ENCODE data around the gene ZNF408. TPM values are rescaled to one million over a fixed set of nuclear protein-coding genes. Genes with fewer than 3 reads are reported as not detected.
A peak's percentile ranks its signal among the peaks of the same experiment; 100 is the strongest.

Gene ZNF408
- total RNA-seq, 2 experiments from 2014 or later, result 13.8 to 15.2 TPM

DNA sequence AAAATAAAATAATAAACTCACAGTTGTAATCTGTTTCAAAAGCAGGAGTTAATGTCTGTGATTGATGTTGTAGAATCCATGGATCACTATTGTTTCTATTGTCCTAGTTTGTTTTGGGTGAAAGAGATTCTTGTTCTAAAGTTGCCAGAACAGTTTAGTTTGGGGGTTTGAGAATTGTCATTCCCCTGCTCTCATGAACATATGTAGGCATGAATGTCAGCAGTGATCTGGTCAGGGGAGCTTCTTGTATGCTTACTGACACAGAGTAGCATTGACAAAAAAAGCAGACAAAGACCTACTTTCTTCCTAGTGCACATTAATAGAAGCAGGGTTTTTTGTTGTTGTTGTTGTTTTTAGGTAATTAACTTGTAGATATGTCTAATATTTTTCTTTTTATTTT lies 39.0 kb upstream of the ZNF408 start:
- DNase-seq (ENCODE audit: low spot score), result no peak
- Histone ChIP-seq H3K4me1 (ENCODE audit: insufficient read depth, low read length, poor library complexity, severe bottlenecking) (no peaks in the 10 kb centered on the region), H3K9me2 (ENCODE audit: insufficient read depth, low read length) (no peaks in the 10 kb centered on the region), H3K36me3 (ENCODE audit: insufficient read depth, low read length) (peaks cover 57% of the 10 kb centered on the region), H4K20me1 (ENCODE audit: insufficient read depth, low read length) (no peaks in the 10 kb centered on the region), H2AFZ (ENCODE audit: low read length) (no peak overlapping the region), H3K4me3 (ENCODE audit: low read depth, low read length, poor library complexity, severe bottlenecking) (no peak overlapping the region), H3K79me2 (ENCODE audit: insufficient read depth, low read depth, low read length) (no peaks in the 10 kb centered on the region), H3K4me2 (ENCODE audit: low read length) (no peak overlapping the region), H3K27ac (ENCODE audit: low read depth, low read length, poor library complexity, severe bottlenecking) (no peak overlapping the region), H3K9me3 (ENCODE audit: low read length) (no peaks in the 10 kb centered on the region)
- BruUV-seq (replicated peaks), result no TSS peak
- CTCF ChIA-PET (ENCODE audit: unreplicated experiment), result no interaction called here
- POLR2A ChIA-PET, result interaction anchor here (0.7 to 1.0 kb wide), 4 partner anchors 8 to 122 kb away, joined by 3 to 4 read pairs (median 3); partner anchors contain the start of gene ATG13
- intact Hi-C loops (cut with micrococcal nuclease; ENCODE audit: unreplicated experiment), result no loop called here
- no peak for TF ChIP-seq CTCF (conservative IDR thresholded peaks at IDR 0.05; ENCODE audit: low read length)
- TF ChIP-seq EZH2phosphoT487 (IDR thresholded peaks at IDR 0.05; ENCODE audit: borderline replicate concordance, low read depth, low read length), result no peak

GRCh38 chr11:46662366-46662765 lies 38.5 kb upstream of the ZNF408 start:
- BruUV-seq (replicated peaks), result TSS peak; percentile 37
- no peak overlapping the region for H3K27ac ChIP-seq (ENCODE audit: low read depth, low read length, poor library complexity, severe bottlenecking)
- H3K79me2 ChIP-seq (ENCODE audit: insufficient read depth, low read depth, low read length), result no peaks in the 10 kb centered on the region
- H3K4me2 ChIP-seq (ENCODE audit: low read length), result no peak overlapping the region
- no peaks in the 10 kb centered on the region for H3K9me2 ChIP-seq (ENCODE audit: insufficient read depth, low read length)
- ChIA-PET POLR2A (interaction anchor here (1.0 kb wide), 2 partner anchors 9 to 31 kb away, joined by 3 read pairs; no protein-coding TSS in a partner anchor), CTCF (ENCODE audit: unreplicated experiment) (no interaction called here)
- H3K4me3 ChIP-seq (ENCODE audit: low read depth, low read length, poor library complexity, severe bottlenecking), result no peak overlapping the region
- H3K9me3 ChIP-seq (ENCODE audit: low read length), result no peaks in the 10 kb centered on the region
- DNase-seq (ENCODE audit: low spot score), result no peak
- TF ChIP-seq EZH2phosphoT487 (IDR thresholded peaks at IDR 0.05; ENCODE audit: borderline replicate concordance, low read depth, low read length) (no peak), CTCF (conservative IDR thresholded peaks at IDR 0.05; ENCODE audit: low read length) (no peak)
- H2AFZ ChIP-seq (ENCODE audit: low read length), result no peak overlapping the region
- H4K20me1 ChIP-seq (ENCODE audit: insufficient read depth, low read length), result no peaks in the 10 kb centered on the region
- no peaks in the 10 kb centered on the region for H3K4me1 ChIP-seq (ENCODE audit: insufficient read depth, low read length, poor library complexity, severe bottlenecking)
- intact Hi-C loops (cut with micrococcal nuclease; ENCODE audit: unreplicated experiment), result no loop called here
- peaks cover 57% of the 10 kb centered on the region for H3K36me3 ChIP-seq (ENCODE audit: insufficient read depth, low read length)

DNA sequence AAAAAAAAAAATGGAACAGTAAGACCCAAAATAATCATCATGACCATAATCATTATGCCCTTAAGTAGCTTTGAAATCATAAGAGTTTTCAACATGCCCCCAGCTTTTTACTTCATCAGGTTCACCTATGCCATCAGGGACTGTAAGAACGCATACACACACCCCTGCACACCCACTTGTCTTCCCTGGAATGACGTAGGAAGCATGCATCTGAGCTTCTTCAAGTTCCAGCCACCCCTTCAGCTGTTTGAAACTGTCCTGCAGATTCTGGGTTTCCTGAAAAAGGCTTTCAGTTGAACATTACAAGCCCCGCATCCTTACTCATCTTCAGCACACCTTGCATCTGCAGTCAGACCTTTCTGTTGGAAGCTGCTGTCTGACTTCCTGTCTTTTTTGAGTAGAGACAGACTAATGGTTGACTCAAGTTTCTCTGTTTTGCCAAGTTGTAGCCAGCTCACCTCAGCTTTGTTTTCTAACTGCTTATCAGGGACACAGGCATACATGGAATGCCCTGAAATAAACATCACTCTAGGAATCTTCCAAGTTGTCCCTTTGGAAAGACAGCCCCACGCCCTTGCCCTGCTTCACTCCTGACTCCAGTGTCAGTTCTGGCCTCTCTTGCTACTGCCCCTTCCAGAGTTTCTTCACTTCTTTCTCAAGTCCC lies 37.4 kb upstream of the ZNF408 start:
- ChIA-PET CTCF (ENCODE audit: unreplicated experiment) (no interaction called here), POLR2A (interaction anchor here (0.7 to 1.0 kb wide), 2 partner anchors 22 to 45 kb away, joined by 3 to 4 read pairs; no protein-coding TSS in a partner anchor)
- Histone ChIP-seq H3K9me3 (ENCODE audit: low read length) (no peaks in the 10 kb centered on the region), H3K27ac (ENCODE audit: low read depth, low read length, poor library complexity, severe bottlenecking) (no peak overlapping the region), H3K79me2 (ENCODE audit: insufficient read depth, low read depth, low read length) (no peaks in the 10 kb centered on the region), H3K9me2 (ENCODE audit: insufficient read depth, low read length) (no peaks in the 10 kb centered on the region), H3K4me1 (ENCODE audit: insufficient read depth, low read length, poor library complexity, severe bottlenecking) (no peaks in the 10 kb centered on the region), H4K20me1 (ENCODE audit: insufficient read depth, low read length) (no peaks in the 10 kb centered on the region), H3K36me3 (ENCODE audit: insufficient read depth, low read length) (peaks cover 58% of the 10 kb centered on the region), H2AFZ (ENCODE audit: low read length) (no peak overlapping the region), H3K4me2 (ENCODE audit: low read length) (no peak overlapping the region), H3K4me3 (ENCODE audit: low read depth, low read length, poor library complexity, severe bottlenecking) (no peak overlapping the region)
- TF ChIP-seq EZH2phosphoT487 (IDR thresholded peaks at IDR 0.05; ENCODE audit: borderline replicate concordance, low read depth, low read length), result no peak
- TF ChIP-seq CTCF (conservative IDR thresholded peaks at IDR 0.05; ENCODE audit: low read length), result no peak
- no peak for DNase-seq (ENCODE audit: low spot score)
- BruUV-seq (replicated peaks), result no TSS peak
- intact Hi-C loops (cut with micrococcal nuclease; ENCODE audit: unreplicated experiment), result no loop called here

Data from OCI-LY7 (cell line).